ENCODE measurements around the gene CYP8B1. TPM values are rescaled to one million over a fixed set of nuclear protein-coding genes. Genes with fewer than 3 reads are reported as not detected.

CYP8B1 gene
- total RNA-seq, 1 experiment from 2014 or later, result not detected

DNA sequence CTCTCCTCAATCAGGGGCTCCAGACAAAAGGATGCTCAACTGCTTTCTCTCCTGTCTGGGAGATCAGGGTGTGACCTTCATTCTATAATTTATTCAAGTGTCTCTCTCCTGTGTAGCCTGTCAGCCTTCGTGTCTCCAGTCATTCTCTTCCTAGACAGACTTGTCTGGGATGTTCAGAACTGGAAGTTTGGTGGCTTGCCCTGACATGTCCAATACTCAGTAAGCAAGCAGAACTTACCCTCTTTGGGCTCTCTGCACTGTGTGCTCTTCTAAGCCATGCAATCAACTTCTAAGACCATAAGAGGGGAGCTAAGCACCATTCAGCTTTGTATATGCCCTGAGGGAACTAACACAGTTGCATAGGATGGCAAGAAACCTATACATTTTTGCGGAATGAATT is 52.3 kb downstream of the CYP8B1 start:
- no peak for DNase-seq (ENCODE audit: low spot score)

GRCh38 chr3:42822828-42823227 is 52.9 kb downstream of the CYP8B1 start:
- no peak for DNase-seq (ENCODE audit: low spot score)

Other genes starting within 250 kb of the CYP8B1 start
- 1.9 and 3.8 TPM in 2 replicates for gene ZBTB47, start 222.2 kb downstream of the CYP8B1 start, total RNA-seq (2014; rRNA removed; shearing (Covaris generic))
- gene KLHL40, start 190.3 kb downstream of the CYP8B1 start, total RNA-seq (2014; rRNA removed; shearing (Covaris generic)), result not detected in 2 replicates
- gene HHATL, start 173.1 kb downstream of the CYP8B1 start, total RNA-seq (2014; rRNA removed; shearing (Covaris generic)), result not detected in 2 replicates
- gene CCDC13, start 102.6 kb downstream of the CYP8B1 start, total RNA-seq (2014; rRNA removed; shearing (Covaris generic)), result not detected in 2 replicates
- gene HIGD1A, start 71.4 kb downstream of the CYP8B1 start, total RNA-seq (2014; rRNA removed; shearing (Covaris generic)), result 134 and 182 TPM in 2 replicates
- gene ACKR2, start 66.4 kb downstream of the CYP8B1 start, total RNA-seq (2014; rRNA removed; shearing (Covaris generic)), result not detected in 2 replicates
- gene ZNF662, start 30.3 kb upstream of the CYP8B1 start, total RNA-seq (2014; rRNA removed; shearing (Covaris generic)), result 0.06 TPM in 1 of 2 replicates, not detected in the other
- gene GASK1A, start 103.4 kb upstream of the CYP8B1 start, total RNA-seq (2014; rRNA removed; shearing (Covaris generic)), result 0.08 and 0.14 TPM in 2 replicates
- gene POMGNT2, start 230.2 kb upstream of the CYP8B1 start, total RNA-seq (2014; rRNA removed; shearing (Covaris generic)), result 13.5 and 18.5 TPM in 2 replicates